Breast epithelium (tissue), 4 donors: ENCODE results near the gene TLCD1. TPM values are rescaled to one million over a fixed set of nuclear protein-coding genes. Genes with fewer than 3 reads are reported as not detected.

Source experiments
- DNase-seq, 2 donors: peaks; one replicate each; pipeline ENCODE4 v3.0.0-alpha.2; 2019; ENCODE audit warnings: low spot score in 2 of 2
- H3K27ac ChIP-seq, 2 donors: fragments of 200-600 bp; sonication (generic) in 1 of 2; one replicate each; pipeline ENCODE4 v1.5.1; 2016 to 2019; ENCODE audit warnings: mild to moderate bottlenecking in 1 of 2
- H3K27me3 ChIP-seq, 2 donors: fragments of 200-600 bp; sonication (generic) in 1 of 2; one replicate each; pipeline versions ENCODE4 v1.5.1 to v1.6.0; 2017 to 2019; ENCODE audit warnings: control low read depth in 1 of 2, mild to moderate bottlenecking in 1 of 2
- H3K36me3 ChIP-seq: fragments of 200-600 bp; one replicate; pipeline ENCODE4 v1.5.1; 2019
- H3K4me1 ChIP-seq, 2 donors: fragments of 200-600 bp; sonication (generic); one replicate each; pipeline ENCODE4 v1.5.1; 2016 to 2019; ENCODE audit warnings: control low read depth in 1 of 2
- H3K4me3 ChIP-seq, 3 donors: fragments of 200-600 bp; sonication (generic); 1 replicate in 2 of 3; 2 replicates in 1 of 3; pipeline ENCODE4 v1.5.1; 2016 to 2019; ENCODE audit warnings: mild to moderate bottlenecking in 3 of 3, moderate library complexity in 2 of 3
- H3K9me3 ChIP-seq, 2 donors: fragments of 200-600 bp; sonication (generic) in 1 of 2; one replicate each; pipeline ENCODE4 v1.5.1; 2016 to 2019; ENCODE audit warnings: control low read depth in 1 of 2
- POLR2A ChIP-seq: fragments of 450-650 bp; IDR thresholded peaks from one replicate; pipeline ENCODE4 v1.6.1; 2016; ENCODE audit warnings: antibody characterized with exemption, mild to moderate bottlenecking, moderate library complexity
- POLR2AphosphoS5 ChIP-seq, 3 donors: sonication (generic); formaldehyde crosslinking; IDR thresholded peaks; one replicate each; pipeline ENCODE4 v1.6.1; 2017; ENCODE audit warnings: antibody characterized with exemption in 3 of 3
- intact Hi-C: fragments of 100-400 bp; cut with DNase I; formaldehyde crosslinking; loops from one replicate; pipeline ENCODE4 v1.15.1; 2023; ENCODE audit warnings: low total_unique reads
- total RNA-seq, 3 donors: library from RNA; depleted of rRNA; stranded (reverse); fragments of >200 nt; gene quantifications; one replicate each; pipeline ENCODE4 v1.1.0, GENCODE V29; 2016
- TF ChIP-seq, protein P1 (sequence below), 3 donors: fragments of 450-650 bp; IDR thresholded peaks; one replicate each; pipeline ENCODE4 v1.5.1; 2016 to 2017; ENCODE audit warnings: antibody characterized with exemption in 3 of 3, mild to moderate bottlenecking in 3 of 3, moderate library complexity in 3 of 3

TLCD1 gene
- total RNA-seq, 3 donors from 2014 or later: 2.4 to 8.3 (median 3.9) TPM

DNA sequence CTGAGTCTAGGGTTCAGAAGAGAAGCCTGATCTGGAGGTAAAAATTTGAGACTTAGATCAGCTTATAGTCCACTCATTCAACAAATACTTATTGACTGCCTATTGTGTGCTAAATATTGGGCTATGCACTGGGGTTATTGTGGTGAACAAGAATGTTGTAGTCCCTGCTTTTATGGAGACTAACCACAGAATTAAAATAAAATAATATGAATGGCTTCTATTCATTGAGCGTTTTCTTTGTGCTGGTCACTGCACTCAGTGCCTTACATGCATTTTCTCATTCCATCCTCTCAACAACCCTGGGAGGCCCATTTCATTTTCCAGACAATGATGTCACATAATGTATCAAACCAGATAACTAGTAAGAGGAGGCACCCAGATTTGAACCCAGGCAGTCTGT lies 7.3 kb upstream of the TLCD1 start:
- no peaks in the 10 kb centered on the region for H3K9me3 ChIP-seq
- no peak for DNase-seq
- peak overlapping the region; percentile 58 to 69 for H3K27ac ChIP-seq
- H3K36me3 ChIP-seq: no peaks in the 10 kb centered on the region
- no peak for TF ChIP-seq POLR2A
- TF ChIP-seq POLR2AphosphoS5 (IDR thresholded peaks at IDR 0.05): no peak
- TF ChIP-seq, protein P1, sequence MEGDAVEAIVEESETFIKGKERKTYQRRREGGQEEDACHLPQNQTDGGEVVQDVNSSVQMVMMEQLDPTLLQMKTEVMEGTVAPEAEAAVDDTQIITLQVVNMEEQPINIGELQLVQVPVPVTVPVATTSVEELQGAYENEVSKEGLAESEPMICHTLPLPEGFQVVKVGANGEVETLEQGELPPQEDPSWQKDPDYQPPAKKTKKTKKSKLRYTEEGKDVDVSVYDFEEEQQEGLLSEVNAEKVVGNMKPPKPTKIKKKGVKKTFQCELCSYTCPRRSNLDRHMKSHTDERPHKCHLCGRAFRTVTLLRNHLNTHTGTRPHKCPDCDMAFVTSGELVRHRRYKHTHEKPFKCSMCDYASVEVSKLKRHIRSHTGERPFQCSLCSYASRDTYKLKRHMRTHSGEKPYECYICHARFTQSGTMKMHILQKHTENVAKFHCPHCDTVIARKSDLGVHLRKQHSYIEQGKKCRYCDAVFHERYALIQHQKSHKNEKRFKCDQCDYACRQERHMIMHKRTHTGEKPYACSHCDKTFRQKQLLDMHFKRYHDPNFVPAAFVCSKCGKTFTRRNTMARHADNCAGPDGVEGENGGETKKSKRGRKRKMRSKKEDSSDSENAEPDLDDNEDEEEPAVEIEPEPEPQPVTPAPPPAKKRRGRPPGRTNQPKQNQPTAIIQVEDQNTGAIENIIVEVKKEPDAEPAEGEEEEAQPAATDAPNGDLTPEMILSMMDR (IDR thresholded peaks at IDR 0.05): no peak
- no peaks in the 10 kb centered on the region for H3K4me1 ChIP-seq
- H3K27me3 ChIP-seq: no peaks in the 10 kb centered on the region
- no peak overlapping the region for H3K4me3 ChIP-seq
- intact Hi-C loops: no loop called here

GRCh38 chr17:28729950-28730330 lies 3.9 kb upstream of the TLCD1 start:
- DNase-seq: no peak
- Histone ChIP-seq H3K4me1 (peaks cover 3 to 12% of the 10 kb centered on the region in 2 donors), H3K36me3 (no peaks in the 10 kb centered on the region), H3K27ac (peak overlapping the region; percentile 99), H3K4me3 (no peak overlapping the region), H3K9me3 (no peaks in the 10 kb centered on the region), H3K27me3 (no peaks in the 10 kb centered on the region)
- TF ChIP-seq POLR2AphosphoS5 (IDR thresholded peaks at IDR 0.05): no peak
- TF ChIP-seq POLR2A: no peak
- TF ChIP-seq, protein P1 (IDR thresholded peaks at IDR 0.05): no peak
- intact Hi-C loops: no loop called here

DNA sequence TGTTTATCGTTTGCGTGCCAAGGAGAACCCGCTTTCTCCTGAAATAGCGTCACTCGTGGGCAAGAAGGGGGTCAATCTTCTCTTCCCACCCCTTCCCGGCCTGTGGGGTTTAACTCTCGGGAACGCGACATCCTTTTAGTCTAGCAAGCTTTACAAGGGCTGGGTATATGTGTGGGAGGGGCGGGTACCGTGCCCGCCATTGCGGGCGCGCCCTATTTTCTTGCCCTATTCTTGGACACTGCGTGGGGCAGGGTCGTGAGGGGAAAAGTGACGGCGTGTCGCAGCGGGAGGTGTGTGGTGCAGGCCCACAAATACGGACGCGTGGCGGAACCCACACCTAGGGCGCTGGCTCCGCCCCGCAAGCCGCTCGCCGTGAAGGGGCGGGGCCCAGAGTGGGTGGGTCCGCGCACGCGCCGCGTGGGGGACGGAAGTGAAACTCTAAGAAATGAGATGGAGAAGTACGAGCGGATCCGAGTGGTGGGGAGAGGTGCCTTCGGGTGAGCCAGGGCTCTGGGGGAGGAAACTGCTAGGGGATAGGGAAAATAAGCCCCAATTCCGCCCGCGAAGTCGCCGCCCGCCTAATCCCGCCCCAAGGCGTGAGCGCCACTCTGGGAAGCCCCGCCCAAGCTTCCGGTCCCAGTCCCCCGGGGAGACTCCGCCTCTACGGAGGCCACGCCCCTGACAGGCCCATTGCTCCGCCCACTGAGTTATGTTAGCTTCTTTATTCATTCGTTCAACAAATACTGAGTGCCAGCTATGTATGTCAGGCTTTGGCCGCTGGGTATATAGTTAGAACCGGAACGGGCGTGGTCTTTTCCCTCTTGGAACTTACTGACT lies 2.5 kb upstream of the TLCD1 start, which contains the start of gene NEK8:
Gene NEK8 (plus strand): TSS at position 425 of the 837 bp plus-strand sequence. CDS start 26 bp downstream, at position 451.
- Histone ChIP-seq H3K27me3 (no peaks in the 10 kb centered on the region), H3K4me3 (peak within 1 kb of the TSS; percentile 74 to 83 (median 77)), H3K27ac (peak within 1 kb of the TSS; percentile 99), H3K9me3 (no peaks in the 10 kb centered on the region), H3K36me3 (no peaks in the 10 kb centered on the region), H3K4me1 (peaks cover 3 to 12% of the 10 kb centered on the region in 2 donors)
- intact Hi-C loops: no loop called here
- TF ChIP-seq, protein P1 (IDR thresholded peaks at IDR 0.05): peak in 1 of 3 donors; percentile 8
- TF ChIP-seq POLR2AphosphoS5 (IDR thresholded peaks at IDR 0.05): peak; percentile 29 to 75 (median 75)
- peak; percentile 72 for TF ChIP-seq POLR2A
- peak; percentile 98 to 99 for DNase-seq

DNA sequence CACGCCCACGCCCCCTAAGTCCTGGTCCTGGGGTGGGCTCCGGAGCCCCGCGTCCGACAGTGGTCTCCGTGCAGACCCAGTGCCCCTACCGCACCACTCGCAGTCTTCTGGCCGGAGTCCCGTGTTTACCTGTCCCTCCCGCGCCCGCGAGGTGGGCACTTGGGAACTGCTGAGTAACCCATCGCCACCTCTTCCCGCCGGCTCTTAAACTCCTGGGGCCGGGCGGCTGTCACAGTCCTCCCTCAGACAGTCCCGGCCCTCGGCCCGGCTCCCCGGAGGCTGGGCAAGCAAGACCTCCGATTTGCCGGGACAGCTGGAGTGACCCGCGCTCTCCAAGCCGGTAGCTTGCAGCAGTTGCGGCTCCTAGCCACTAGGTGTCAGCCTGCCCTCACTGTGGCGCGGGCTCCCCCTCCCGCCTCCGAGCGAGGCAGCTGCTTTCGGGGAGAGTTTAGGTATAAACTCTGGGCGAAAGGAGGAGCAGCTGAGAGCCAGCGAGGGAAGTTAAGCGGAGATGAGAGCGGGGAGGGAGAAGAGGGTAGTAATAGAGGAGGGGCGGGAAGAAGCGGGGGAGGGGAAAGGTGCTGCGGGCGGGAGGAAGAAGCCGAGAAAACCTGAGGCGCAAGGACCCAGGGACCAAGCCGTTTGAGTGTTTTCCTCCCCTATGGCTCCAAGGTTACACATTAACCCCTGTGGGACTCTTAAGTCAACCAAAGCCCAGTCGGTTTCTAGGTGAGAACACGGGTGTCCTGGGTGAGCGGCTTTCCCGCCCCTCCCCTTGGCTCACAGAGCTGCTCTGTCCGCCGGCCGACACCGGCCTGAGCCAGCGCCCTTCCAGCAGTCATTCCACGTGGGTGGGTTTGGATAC lies 826 bp upstream of the TLCD1 start:
- intact Hi-C loops: no loop called here
- H3K36me3 ChIP-seq: no peaks in the 10 kb centered on the region
- DNase-seq: peak; percentile 94 to 96
- H3K27ac ChIP-seq: peak overlapping the region; percentile 99
- peaks cover 3 to 12% of the 10 kb centered on the region in 2 donors for H3K4me1 ChIP-seq
- H3K4me3 ChIP-seq: peak overlapping the region; percentile 74 to 83 (median 77)
- no peaks in the 10 kb centered on the region for H3K9me3 ChIP-seq
- H3K27me3 ChIP-seq: no peaks in the 10 kb centered on the region
- TF ChIP-seq, protein P1 (IDR thresholded peaks at IDR 0.05): peak; percentile 99 to 100 (median 100)
- TF ChIP-seq POLR2AphosphoS5 (IDR thresholded peaks at IDR 0.05): peak; percentile 64 to 85 (median 78)
- TF ChIP-seq POLR2A: no peak
